ENCODE data around the gene FAM13A.

Gene FAM13A

GRCh38 chr4:88709989-88710388 lies 347.0 kb downstream of the FAM13A start:
- no peaks in the 10 kb centered on the region for H3K27me3 ChIP-seq (replicated peaks)
- H3K27ac ChIP-seq = no peak overlapping the region
- in situ Hi-C loops (cut with HindIII; ENCODE audit: low pct_ligation_motif_present, low sequenced_read_pairs) = no loop called here
- no peak overlapping the region for H3K4me3 ChIP-seq (ENCODE audit: low read depth, low read length)
- H3K36me3 ChIP-seq (replicated peaks) = no peaks in the 10 kb centered on the region
- DNase-seq = no peak
- TF ChIP-seq CTCF (IDR thresholded peaks at IDR 0.05; ENCODE audit: low read depth, low read length, missing control alignments) = no peak

GRCh38 chr4:88706574-88706973 lies 350.4 kb downstream of the FAM13A start:
- DNase-seq = peak; percentile 62

GRCh38 chr4:88705805-88706492 lies 351.0 kb downstream of the FAM13A start:
- Histone ChIP-seq H3K27ac (no peak overlapping the region), H3K36me3 (replicated peaks) (no peaks in the 10 kb centered on the region), H3K4me3 (ENCODE audit: low read depth, low read length) (no peak overlapping the region), H3K27me3 (replicated peaks) (no peaks in the 10 kb centered on the region)
- DNase-seq = no peak
- no peak for TF ChIP-seq CTCF (IDR thresholded peaks at IDR 0.05; ENCODE audit: low read depth, low read length, missing control alignments)
- in situ Hi-C loops (cut with HindIII; ENCODE audit: low pct_ligation_motif_present, low sequenced_read_pairs) = no loop called here

More at GRCh38 chr4:88706574-88706973, 350.4 kb downstream of the FAM13A start:
- no peak overlapping the region for H3K27ac ChIP-seq
- H3K4me3 ChIP-seq (ENCODE audit: low read depth, low read length) = no peak overlapping the region
- TF ChIP-seq CTCF (IDR thresholded peaks at IDR 0.05; ENCODE audit: low read depth, low read length, missing control alignments) = peak; percentile 79
- no peaks in the 10 kb centered on the region for H3K36me3 ChIP-seq (replicated peaks)
- H3K27me3 ChIP-seq (replicated peaks) = no peaks in the 10 kb centered on the region
- in situ Hi-C loops (cut with HindIII; ENCODE audit: low pct_ligation_motif_present, low sequenced_read_pairs) = no loop called here

- H3K36me3 ChIP-seq (replicated peaks) = no peaks in the 10 kb centered on the region
- no peak overlapping the region for H3K27ac ChIP-seq
- no peak for DNase-seq
These were observed 351.8 kb downstream of the FAM13A start for GRCh38 chr4:88705223-88705622.

GRCh38 chr4:88702782-88703181 lies 354.2 kb downstream of the FAM13A start:
- in situ Hi-C loops (cut with HindIII; ENCODE audit: low pct_ligation_motif_present, low sequenced_read_pairs) = no loop called here
- no peak for DNase-seq
- TF ChIP-seq CTCF (IDR thresholded peaks at IDR 0.05; ENCODE audit: low read depth, low read length, missing control alignments) = no peak
- Histone ChIP-seq H3K27ac (no peak overlapping the region), H3K36me3 (replicated peaks) (no peaks in the 10 kb centered on the region), H3K27me3 (replicated peaks) (no peaks in the 10 kb centered on the region), H3K4me3 (ENCODE audit: low read depth, low read length) (no peak overlapping the region)

More at GRCh38 chr4:88705223-88705622, 351.8 kb downstream of the FAM13A start:
- Histone ChIP-seq H3K27me3 (replicated peaks) (no peaks in the 10 kb centered on the region), H3K4me3 (ENCODE audit: low read depth, low read length) (no peak overlapping the region)
- no peak for TF ChIP-seq CTCF (IDR thresholded peaks at IDR 0.05; ENCODE audit: low read depth, low read length, missing control alignments)
- in situ Hi-C loops (cut with HindIII; ENCODE audit: low pct_ligation_motif_present, low sequenced_read_pairs) = no loop called here

GRCh38 chr4:88698519-88698918 lies 358.5 kb downstream of the FAM13A start:
- TF ChIP-seq CTCF (IDR thresholded peaks at IDR 0.05; ENCODE audit: low read depth, low read length, missing control alignments) = no peak
- Histone ChIP-seq H3K36me3 (replicated peaks) (no peaks in the 10 kb centered on the region), H3K27ac (no peak overlapping the region), H3K4me3 (ENCODE audit: low read depth, low read length) (no peak overlapping the region), H3K27me3 (replicated peaks) (no peaks in the 10 kb centered on the region)
- in situ Hi-C loops (cut with HindIII; ENCODE audit: low pct_ligation_motif_present, low sequenced_read_pairs) = no loop called here
- no peak for DNase-seq
